Peyer's patch (tissue), 4 donors: ENCODE results near the gene TPCN2.

Source experiments
- CTCF ChIP-seq, 6 experiments: fragments of 450-650 bp in 4 of 6; fragments of 200-600 bp in 2 of 6; sonication (generic) in 1 of 6; IDR thresholded peaks; one replicate each; pipeline ENCODE4 v1.5.1; 2017 to 2019; ENCODE audit warnings: antibody characterized with exemption in 6 of 6, mild to moderate bottlenecking in 3 of 6, moderate library complexity in 1 of 6
- POLR2A ChIP-seq, 2 donors: fragments of 450-650 bp; IDR thresholded peaks; one replicate each; pipeline ENCODE4 v1.5.1; 2017; ENCODE audit warnings: antibody characterized with exemption in 2 of 2, mild to moderate bottlenecking in 2 of 2, moderate library complexity in 2 of 2

DNA sequence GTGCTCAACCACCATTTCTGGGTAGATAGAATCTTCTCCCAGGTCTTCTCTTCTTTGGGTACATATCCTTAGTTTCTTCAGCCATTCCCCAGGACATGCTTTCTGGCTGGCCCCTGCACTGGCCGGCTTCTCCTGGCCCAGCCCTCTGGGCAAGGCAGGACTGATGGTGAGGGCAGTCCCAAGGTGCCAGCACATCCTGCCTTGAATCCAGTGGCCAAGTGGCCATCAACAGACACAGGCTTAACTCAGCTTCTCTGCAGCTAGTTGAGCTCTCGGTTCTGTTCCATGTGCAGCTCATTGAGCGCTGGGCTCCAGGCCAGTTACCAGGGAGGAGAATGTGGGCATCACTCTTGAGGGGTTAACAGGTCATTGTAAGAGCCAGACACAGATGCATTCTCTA is 124.6 kb downstream of the TPCN2 start:
- no peak for TF ChIP-seq POLR2A (IDR thresholded peaks at IDR 0.05)
- TF ChIP-seq CTCF (IDR thresholded peaks at IDR 0.05) = no peak
